CD4-positive, alpha-beta T cell treated with Interleukin-15 for 1 hour (primary cell): ENCODE results near the gene RMRP.

Experiments
- DNase-seq: peaks from one replicate; pipeline ENCODE4 v3.0.0-alpha.2; 2020

Gene RMRP

GRCh38 chr9:35609001-35609819 is 48.6 kb downstream of the RMRP start:
- no peak for DNase-seq

GRCh38 chr9:35608221-35608620 is 49.6 kb downstream of the RMRP start:
- no peak for DNase-seq
